IPS-18c (cell line): ENCODE results near the gene URB1.
"Not testable (repeated sequence)": the region's sequence is repeated elsewhere in the genome, so short reads cannot be mapped to it uniquely, and the experiment has no call there.

Experiments used
- H3K4me3 ChIP-seq: 2 replicates; pipeline ENCODE4 v1.7.0; 2013; ENCODE audit warnings: low read depth, mild to moderate bottlenecking, low read length, moderate library complexity; ENCODE audit not compliant: insufficient read depth
- H3K9me3 ChIP-seq: one replicate; pipeline ENCODE4 v1.6.1; 2013; ENCODE audit warnings: mild to moderate bottlenecking, low read length, moderate library complexity; ENCODE audit not compliant: control insufficient read depth, insufficient read depth

Gene URB1

DNA sequence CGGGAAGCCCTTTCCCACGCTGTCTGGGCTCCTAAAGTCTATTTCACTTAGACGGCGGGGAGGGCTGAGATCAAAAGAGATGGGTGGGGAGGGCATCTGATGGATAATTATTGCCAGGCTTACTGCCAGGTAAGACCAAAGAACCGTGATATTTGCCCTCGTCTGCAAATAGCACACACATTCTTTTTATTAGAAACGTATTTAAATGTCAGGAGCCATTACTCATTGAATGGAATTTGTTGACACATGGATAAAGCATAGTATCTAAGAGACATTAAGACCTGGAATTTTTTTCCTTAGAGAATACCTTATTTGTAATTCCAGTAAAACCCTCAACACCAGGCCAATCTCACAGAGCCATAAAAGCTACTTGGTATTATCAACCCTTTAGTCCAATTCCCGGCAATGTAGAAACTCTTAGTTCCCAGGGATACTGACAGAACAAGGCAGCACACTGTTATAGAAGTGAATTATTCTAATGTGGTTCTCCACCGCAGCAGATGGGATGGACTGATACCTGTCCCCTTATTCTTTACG is 10.6 kb downstream of the URB1 start:
- no peak overlapping the region for H3K4me3 ChIP-seq
- no peaks in the 10 kb centered on the region for H3K9me3 ChIP-seq

DNA sequence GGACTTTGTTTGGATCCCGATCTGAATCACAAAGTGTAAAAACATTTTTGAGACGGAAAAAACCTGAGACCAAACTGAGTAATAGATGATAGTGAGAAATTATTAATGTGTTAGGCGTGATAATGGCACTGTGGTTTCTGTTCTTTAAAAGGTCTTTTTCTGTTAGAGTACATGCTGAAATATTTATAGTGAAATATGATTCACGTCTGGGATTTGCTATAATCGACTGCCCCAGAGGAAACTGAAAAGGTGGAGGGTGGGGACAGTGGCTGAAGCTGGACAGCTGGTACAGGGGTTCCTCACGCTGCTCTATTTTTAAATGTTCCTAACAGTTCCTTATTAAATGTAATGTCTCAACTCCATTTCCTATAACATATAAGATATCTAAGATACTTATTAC is 11.2 kb downstream of the URB1 start:
- Histone ChIP-seq H3K9me3 (no peaks in the 10 kb centered on the region), H3K4me3 (no peak overlapping the region)

DNA sequence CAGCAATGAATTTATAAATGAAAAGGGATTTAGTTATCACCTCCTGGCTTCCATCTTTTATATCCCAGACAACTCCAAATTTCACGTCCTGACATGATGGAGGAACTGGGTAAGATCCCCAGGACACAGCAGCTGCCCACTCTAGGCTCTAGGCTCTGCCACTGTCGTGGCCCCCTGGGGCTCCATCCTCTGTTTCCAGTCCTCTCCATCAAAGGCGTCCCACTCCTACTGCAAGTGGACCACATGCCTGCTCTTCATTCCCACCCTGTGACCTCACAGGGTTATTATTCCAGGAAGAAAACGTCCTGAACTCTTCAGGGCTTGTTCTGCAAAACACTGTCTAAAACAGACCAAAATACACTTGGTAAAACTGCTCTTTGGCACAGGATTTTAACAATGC is 11.9 kb downstream of the URB1 start:
- no peak overlapping the region for H3K4me3 ChIP-seq
- no peaks in the 10 kb centered on the region for H3K9me3 ChIP-seq

DNA sequence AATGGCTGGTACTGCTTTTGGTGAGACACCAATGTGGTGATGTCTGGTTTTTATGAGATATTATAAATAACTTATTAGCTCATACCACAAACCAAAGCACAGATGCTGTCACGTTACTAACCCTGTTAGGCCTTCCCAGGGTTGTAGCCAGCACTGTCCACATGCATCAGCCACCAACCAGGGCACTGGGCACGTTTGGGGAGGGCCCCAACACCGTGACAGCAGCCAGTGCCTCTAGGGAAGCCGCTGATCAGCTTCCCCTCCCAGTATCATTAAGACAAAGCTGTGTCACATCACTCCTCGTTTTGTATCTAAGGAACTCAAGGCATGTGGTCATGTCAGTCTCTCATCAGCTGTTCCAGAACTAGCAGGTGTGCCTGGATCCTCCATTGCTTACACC is 13.9 kb downstream of the URB1 start:
- H3K4me3 ChIP-seq: no peak overlapping the region

DNA sequence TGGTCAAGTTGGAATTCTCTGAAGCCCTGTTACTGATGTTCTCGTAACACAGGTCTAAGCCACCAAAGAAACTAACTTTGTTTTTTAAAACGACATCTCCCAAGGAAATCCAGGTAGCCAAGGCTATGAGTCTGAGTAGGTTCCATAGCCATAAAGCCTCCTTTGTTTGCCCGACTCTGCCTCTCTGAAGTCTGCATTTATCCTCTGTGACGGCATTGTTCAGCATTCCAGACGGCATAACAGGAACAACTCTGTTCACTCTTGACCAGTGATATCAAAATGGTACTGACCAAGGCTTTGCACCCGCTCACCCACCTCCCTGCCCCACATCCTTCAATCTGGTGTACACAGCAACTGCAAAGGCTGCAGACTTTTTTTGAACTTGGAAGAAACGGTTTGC is 14.8 kb downstream of the URB1 start:
- Histone ChIP-seq H3K9me3 (no peaks in the 10 kb centered on the region), H3K4me3 (no peak overlapping the region)

More for the DNA sequence above, 13.9 kb downstream of the URB1 start:
- no peaks in the 10 kb centered on the region for H3K9me3 ChIP-seq

DNA sequence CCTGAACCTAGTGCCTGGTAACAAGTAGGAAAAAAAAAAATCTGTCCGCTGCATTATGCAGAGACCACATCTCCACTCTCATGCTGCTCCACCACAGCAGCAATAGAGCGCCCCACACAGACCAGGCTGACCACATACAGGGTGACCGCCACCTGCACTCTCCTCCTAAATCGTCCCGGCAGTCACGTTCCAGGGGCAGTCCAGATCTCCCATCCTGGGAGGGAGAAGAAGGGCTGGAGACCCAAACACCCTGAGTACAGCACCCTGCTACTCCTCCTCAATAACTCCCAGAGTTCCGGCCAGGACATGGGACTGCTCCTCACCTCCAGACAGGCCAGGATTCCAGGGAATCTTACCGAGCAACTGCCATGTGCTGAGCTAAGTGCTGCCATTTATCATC is 15.3 kb downstream of the URB1 start:
- H3K4me3 ChIP-seq: no peak overlapping the region

DNA sequence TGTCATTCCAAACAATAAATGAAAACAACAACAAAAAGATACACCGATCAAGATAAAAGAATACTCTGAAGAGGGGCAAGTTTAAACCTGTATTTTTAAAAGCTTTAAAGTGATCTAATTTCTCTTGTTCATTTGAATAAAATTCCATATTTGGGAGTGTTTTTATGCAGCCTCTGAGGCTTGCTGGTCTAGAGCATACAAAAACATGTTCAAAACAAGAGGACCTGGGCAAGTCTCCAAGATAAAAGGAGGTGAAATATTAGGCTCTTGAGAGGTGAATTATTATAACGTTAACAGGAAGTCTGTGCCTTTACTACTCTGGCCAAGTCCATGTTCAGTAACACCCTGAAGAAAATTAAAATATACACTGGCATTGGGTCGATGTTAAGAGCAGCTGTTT is 20.1 kb downstream of the URB1 start:
- no peak overlapping the region for H3K4me3 ChIP-seq
- H3K9me3 ChIP-seq: no peaks in the 10 kb centered on the region

More for the DNA sequence above, 15.3 kb downstream of the URB1 start:
- H3K9me3 ChIP-seq: no peaks in the 10 kb centered on the region

DNA sequence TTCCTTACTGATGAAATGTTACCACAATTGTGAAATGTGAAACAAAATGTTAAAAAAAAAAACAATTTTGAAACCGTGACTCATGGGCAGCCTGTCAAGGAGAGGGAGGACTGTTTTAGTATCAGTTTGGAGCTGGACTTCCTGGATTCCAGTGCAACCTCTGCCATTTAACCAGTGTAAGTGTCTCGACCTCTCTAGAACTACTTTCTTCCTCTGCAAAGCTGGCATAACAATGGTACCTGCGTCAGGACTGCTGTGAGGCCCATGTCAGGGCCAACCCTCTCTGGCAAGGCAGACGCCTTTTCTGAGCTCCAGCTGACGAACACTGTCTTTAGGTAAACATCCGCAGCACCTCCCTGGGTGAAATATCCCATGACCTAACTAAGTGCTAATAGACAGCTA is 20.9 kb downstream of the URB1 start:
- Histone ChIP-seq H3K9me3 (no peaks in the 10 kb centered on the region), H3K4me3 (no peak overlapping the region)

DNA sequence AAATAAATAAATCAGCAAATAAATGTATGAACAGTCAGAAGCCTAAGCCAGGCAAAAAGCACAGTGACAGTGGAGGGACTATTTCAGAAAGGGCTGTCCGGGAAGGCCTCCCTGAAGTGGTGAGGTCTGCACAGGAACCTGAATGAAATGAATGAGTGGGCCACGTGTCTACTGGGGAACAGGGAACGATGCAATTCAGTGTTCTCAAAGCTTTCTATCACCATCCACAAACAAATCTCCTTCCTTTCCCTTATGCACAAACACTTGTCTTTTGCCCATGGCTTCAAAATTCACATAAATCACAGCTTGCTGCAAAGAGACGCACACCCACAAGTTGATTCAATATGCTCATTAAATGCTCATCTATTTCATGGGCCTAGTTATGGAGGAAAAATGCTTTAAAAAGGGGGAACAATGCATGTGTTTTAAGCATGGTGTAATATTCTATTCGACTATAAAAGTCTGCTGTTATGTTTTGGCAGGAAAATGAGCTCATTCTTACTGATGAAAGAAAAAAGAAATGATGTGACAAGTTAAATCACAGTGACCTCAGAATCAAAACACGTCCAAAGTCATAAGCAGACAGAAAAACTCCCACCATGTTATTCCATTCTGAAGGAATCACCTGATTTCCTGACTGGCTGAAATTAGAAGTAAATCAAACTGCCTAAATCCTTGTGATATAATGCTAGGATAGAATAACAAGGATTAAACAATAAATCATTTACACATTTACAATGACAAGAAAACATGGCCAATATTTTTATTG is 21.6 kb downstream of the URB1 start:
- H3K9me3 ChIP-seq: no peaks in the 10 kb centered on the region

DNA sequence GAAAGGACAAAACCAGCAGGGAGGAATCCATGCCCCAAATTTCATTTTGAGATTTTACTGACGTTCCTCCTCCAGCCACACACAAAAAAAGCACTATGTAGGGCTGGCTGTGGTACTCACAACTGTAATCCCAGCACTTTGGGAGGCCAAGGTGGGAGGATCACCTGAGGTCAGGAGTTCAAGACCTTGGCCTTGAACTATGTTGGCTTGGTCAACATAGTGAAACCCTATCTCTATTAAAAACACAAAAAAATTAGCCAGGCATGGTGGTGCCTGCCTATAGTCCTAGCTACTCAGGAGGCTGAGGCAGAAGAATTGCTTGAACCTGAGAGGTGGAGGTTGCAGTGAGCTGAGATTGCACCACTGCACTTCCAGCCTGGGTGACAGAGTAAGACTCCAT is 23.9 kb downstream of the URB1 start:
- not testable (repeated sequence) for H3K4me3 ChIP-seq, H3K9me3 ChIP-seq

More for the DNA sequence above, 21.6 kb downstream of the URB1 start:
- H3K4me3 ChIP-seq: no peak overlapping the region

DNA sequence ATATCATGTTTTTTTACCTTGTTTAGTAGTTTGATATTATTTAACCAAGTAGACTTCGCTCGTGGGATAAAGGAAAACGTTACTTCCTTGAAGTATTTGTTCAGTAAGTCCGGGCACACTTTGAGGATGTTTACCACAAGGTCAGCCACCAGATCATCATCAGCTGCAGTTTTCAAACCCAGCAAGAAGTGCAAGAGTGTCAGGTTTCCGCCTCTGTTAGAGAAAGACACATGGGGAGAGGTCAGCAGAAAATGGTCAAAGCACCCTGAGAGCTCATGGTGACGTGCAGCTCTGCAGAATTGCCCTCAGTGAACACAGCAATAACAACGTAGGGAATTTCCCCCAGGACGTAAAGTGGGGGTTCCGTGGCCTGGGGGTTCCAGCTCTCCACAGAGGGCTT is 24.4 kb downstream of the URB1 start:
- Histone ChIP-seq H3K9me3 (no peaks in the 10 kb centered on the region), H3K4me3 (no peak overlapping the region)

DNA sequence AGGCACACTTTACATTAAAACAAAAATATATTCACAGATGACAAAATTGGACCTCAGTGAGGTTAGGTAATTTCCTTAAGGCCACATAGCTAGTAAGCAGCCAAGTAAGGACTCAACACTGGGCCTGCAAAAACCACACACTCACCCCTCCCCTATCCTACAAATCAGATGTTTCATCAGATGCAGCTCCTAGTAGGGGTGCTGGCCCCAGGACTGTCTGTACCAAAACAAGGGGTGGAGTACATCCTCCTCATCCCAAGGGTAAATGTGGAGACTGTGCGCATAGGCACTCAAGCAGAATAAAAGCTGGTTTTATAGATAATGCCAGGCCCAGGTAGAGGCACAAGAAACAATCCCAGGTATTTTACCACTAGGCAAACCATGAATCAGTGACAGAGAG is 25.7 kb downstream of the URB1 start:
- no peak overlapping the region for H3K4me3 ChIP-seq
- H3K9me3 ChIP-seq: no peaks in the 10 kb centered on the region

DNA sequence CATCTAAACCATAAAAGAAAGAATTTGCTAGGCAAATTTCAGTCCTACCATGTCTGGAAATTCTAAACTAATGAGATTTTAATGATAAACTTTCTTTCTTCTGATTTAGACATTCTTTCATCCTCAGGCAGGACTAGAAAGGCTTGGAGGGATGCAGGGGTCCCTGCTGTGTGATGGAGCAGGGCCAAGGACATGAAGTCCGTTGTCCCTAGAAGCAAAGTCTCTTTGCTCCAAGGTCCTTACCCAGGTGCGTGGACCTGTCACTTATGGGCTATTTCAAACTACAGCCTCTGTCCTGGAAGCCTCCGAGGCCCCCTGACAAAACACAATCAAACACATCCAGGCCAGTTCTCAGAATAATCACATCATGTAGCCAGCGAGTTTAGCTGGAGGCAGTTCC is 26.6 kb downstream of the URB1 start:
- no peaks in the 10 kb centered on the region for H3K9me3 ChIP-seq

DNA sequence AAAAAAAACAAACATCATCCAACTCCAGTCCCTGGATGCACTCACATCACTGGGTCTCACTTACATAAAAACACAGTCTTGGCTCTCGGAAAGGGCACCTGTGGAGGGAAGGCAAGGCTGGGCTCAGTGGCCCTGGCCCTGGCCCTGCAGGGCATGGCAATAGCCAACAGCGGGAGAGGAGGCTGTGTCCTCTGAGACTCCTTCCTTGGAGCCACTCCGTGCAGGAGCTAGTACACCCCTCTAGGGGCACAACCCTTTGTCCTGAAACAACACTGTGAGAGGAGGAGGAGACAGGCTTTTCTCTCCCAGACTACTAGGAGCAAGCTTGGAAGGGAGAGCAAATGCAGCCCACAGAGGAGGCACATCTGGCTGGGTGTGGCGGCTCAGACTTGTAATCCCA is 28.0 kb downstream of the URB1 start:
- Histone ChIP-seq H3K9me3 (no peaks in the 10 kb centered on the region), H3K4me3 (no peak overlapping the region)

More for the DNA sequence above, 26.6 kb downstream of the URB1 start:
- H3K4me3 ChIP-seq: no peak overlapping the region

DNA sequence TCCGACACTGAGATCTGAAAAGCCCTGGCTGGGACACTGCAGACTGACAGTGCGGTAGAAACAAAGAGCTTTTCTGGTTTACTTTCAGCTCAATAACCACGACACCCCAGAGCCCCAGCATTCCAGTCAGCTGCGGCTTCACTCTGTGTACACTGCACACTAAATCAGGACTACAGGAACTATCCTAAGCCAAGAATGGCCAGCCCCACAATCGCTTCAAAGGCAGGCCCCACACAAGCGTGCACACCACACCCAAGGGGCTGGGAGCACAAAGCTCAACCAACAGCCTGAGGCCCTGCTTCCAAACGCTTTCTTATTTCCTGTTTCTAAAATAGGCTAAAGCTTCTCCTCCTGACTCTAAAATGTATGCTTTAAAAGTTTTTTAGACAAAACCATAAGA is 28.4 kb downstream of the URB1 start:
- no peak overlapping the region for H3K4me3 ChIP-seq
- no peaks in the 10 kb centered on the region for H3K9me3 ChIP-seq

DNA sequence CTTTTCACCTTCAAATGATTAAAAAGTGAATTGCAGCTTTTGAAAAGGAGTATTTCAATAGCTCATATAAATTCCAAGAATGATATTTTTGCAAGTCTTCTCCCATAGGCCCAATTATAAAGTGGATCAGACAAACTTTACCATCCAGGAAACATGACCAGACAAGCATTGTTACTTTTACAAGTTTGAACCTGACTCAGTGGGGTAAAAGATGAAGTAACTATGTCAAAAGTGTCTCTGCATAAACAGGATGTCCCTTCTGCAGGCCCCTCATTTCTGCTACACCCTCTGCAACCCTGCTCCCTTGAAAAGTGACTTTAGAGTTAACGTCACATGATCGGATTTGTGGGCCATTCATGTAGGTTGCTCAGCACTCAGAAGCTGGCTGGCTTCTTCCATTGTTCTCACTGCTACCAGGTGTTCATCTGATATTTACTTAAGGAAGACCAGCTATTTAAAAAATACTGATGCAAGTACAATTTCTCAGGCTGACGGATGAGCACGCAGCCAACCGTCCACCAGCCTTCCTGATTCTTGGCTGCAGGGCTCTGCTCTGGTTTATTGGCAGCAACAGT is 32.3 kb downstream of the URB1 start:
- H3K4me3 ChIP-seq: no peak overlapping the region
- no peaks in the 10 kb centered on the region for H3K9me3 ChIP-seq

DNA sequence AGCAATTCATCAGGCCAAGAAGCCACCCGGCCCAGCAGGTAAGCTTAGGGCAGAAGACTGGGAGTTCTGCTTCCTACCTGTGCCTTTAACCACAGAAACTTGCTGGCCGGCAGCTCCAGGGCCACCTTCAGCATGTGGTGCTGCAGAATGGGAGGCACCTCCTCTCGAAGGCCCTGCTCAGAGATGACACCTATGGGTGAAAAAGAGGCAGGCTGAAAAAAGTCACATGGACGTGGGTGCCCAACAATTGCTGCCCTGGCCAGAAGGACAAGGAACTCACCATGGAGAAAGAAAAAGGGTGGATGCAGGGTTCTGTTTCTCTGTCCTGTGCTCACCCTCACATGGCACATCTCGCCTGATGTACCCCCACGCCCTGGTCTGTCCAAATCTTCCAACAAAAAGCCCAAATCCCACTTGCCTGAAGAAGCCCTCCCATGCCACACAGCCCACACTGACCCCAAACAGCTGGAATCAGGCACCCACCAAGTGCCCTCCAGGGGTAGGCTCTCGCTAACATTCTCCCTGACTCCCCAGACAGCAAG is 33.0 kb downstream of the URB1 start:
- H3K4me3 ChIP-seq: no peak overlapping the region
- H3K9me3 ChIP-seq: no peaks in the 10 kb centered on the region

DNA sequence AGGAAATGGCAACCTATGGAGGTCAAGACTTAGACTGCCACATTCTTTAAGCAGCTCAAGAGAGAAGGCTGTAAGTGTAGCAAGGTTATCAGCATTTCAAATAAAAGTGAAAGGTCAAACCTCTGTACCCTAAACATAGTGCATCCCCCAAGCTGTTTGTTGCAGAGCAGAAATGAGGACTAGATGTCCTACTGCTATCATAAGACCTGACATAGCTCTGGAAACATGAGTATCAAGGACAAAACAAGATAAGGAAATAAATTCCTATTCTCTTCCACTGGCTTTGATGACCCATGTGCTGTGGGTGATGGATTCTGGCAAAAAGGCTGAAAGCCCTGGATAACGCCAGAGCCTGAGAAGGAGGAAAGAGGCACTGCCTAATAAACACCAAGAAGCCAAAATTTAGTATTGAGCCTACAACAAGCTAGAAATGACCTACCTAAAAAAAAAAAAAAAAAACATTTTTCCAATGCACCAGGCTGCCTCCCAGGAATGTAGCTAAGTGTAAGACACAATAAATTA is 35.9 kb downstream of the URB1 start:
- Histone ChIP-seq H3K4me3 (no peak overlapping the region), H3K9me3 (no peaks in the 10 kb centered on the region)
